Left lung (tissue), 10 donors: ENCODE data around the gene SCYL2. TPM values are rescaled to one million over a fixed set of nuclear protein-coding genes. Genes with fewer than 3 reads are reported as not detected.

Experiments
- ATAC-seq: fragments of 200-7000 bp; cut with Tn5 transposase; one replicate; pipeline ENCODE4 v1.9.1; 2020; ENCODE audit warnings: moderate library complexity
- DNase-seq, 4 donors: peaks; one replicate each; pipeline ENCODE4 v3.0.0-alpha.2; 2013 to 2020
- H3K27ac ChIP-seq, 2 donors: fragments of 200-600 bp; sonication (generic) in 1 of 2; one replicate each; pipeline versions ENCODE4 v1.5.0 to v1.8.0; 2020 to 2021
- H3K27me3 ChIP-seq, 2 donors: fragments of 200-600 bp; sonication (generic) in 1 of 2; one replicate each; pipeline versions ENCODE4 v1.5.0 to v1.8.0; 2020 to 2021
- H3K36me3 ChIP-seq, 2 donors: fragments of 200-600 bp; sonication (generic) in 1 of 2; one replicate each; pipeline versions ENCODE4 v1.5.0 to v1.8.0; 2020 to 2021
- H3K4me1 ChIP-seq, 2 donors: fragments of 200-600 bp; one replicate each; pipeline ENCODE4 v1.8.0; 2021
- H3K4me3 ChIP-seq, 2 donors: fragments of 200-600 bp; sonication (generic) in 1 of 2; one replicate each; pipeline versions ENCODE4 v1.5.0 to v1.8.0; 2020 to 2021; ENCODE audit warnings: mild to moderate bottlenecking in 1 of 2
- H3K9me3 ChIP-seq, 2 donors: fragments of 200-600 bp; sonication (generic) in 1 of 2; one replicate each; pipeline versions ENCODE4 v1.5.0 to v1.8.0; 2020 to 2021
- intact Hi-C, 2 donors: fragments of 100-400 bp; cut with DNase I; formaldehyde crosslinking; loops; one replicate each; pipeline versions ENCODE4 v1.11.2 to v1.14.2; 2022
- polyA plus RNA-seq, 6 donors: library from polyadenylated mRNA; unstranded; fragments of 120-200 nt; gene quantifications; one replicate each; pipeline ENCODE4 v1.2.1, GENCODE V29; 2013; ENCODE audit not compliant: insufficient read length in 6 of 6
- total RNA-seq, 2 donors: library from RNA; stranded (reverse); fragmentation: NEBNext Ultra II Directional; extraction: Animal tissue kit (Norgen Biotek cat#: 25700); gene quantifications; one replicate each; pipeline ENCODE4 v1.2.1, GENCODE V29; 2021
- TF ChIP-seq, protein P1 (sequence below), 2 donors: fragments of 200-600 bp; sonication (generic) in 1 of 2; IDR thresholded peaks; one replicate each; pipeline versions ENCODE4 v1.5.0 to v1.8.0; 2021; ENCODE audit warnings: antibody characterized with exemption in 2 of 2
- donor health status: DM: no; HTN: yes; CAD: no.
- donor health status: DM: no; HTN: no; CAD: no.

Gene SCYL2
- total and polyA plus RNA-seq, 8 donors = 48.9 to 69.9 (median 60.8) TPM

DNA sequence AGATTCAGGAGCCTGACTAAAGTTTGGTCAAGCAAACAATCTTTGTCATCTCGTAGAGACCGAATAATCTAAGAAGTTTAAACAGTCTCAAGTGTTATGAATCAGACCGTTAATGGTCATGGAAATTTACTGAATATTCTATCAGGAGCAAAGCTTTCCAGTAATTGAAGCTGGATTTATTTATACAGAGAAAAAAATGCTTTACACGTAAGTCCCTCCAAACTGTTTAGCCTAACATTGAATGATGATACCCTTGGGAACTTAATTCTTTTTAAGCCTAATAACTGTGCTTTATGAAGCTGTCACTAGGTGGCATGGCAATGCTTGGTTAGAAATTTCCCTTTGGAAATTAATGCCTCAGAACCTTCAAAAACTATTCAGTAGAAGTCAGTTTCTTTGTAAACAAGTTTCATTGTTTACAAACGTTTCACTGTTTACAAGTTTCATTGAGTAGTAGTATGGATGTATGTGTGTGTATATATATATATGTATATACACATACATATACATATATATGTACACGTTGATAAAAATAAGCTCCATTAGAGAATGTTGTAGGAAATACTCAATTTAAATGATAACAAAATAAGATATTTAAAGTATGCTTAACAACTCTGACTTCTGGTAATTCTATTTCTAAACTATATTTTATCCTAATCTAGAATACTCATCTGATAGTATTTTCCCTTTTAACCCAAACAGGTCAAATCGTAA, 32.2 kb upstream of the SCYL2 start:
- peak; percentile 84 for ATAC-seq
- intact Hi-C loops = loop anchor here in 1 of 2 donors (10.0 kb wide), 1 partner anchor 320 kb away; no protein-coding TSS in a partner anchor

DNA sequence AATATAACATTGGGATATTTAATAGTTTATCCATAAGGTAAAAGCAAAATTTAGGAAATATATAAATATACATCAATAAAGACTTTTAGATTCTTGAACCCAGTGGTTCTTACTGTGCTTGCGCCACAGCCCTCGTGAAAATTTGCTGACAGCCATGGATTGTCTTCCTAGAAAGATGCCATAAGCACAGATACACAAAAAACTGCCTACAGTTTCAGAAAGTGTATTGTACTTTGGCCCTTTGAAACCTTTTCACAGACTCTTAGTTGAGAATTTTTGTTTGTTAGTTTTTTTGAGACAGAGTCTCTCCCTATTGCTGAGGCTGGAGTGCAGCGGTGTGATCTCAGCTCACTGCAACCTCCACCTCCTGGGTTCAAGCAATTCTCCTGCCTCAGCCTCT, 28.2 kb upstream of the SCYL2 start:
- DNase-seq = no peak
- Histone ChIP-seq H3K4me3 (no peak overlapping the region), H3K36me3 (no peaks in the 10 kb centered on the region), H3K4me1 (no peaks in the 10 kb centered on the region), H3K27me3 (no peaks in the 10 kb centered on the region), H3K27ac (no peak overlapping the region), H3K9me3 (no peaks in the 10 kb centered on the region)
- intact Hi-C loops = loop anchor here in 1 of 2 donors (10.0 kb wide), 1 partner anchor 316 kb away; no protein-coding TSS in a partner anchor
- no peak for ATAC-seq
- TF ChIP-seq, protein P1, sequence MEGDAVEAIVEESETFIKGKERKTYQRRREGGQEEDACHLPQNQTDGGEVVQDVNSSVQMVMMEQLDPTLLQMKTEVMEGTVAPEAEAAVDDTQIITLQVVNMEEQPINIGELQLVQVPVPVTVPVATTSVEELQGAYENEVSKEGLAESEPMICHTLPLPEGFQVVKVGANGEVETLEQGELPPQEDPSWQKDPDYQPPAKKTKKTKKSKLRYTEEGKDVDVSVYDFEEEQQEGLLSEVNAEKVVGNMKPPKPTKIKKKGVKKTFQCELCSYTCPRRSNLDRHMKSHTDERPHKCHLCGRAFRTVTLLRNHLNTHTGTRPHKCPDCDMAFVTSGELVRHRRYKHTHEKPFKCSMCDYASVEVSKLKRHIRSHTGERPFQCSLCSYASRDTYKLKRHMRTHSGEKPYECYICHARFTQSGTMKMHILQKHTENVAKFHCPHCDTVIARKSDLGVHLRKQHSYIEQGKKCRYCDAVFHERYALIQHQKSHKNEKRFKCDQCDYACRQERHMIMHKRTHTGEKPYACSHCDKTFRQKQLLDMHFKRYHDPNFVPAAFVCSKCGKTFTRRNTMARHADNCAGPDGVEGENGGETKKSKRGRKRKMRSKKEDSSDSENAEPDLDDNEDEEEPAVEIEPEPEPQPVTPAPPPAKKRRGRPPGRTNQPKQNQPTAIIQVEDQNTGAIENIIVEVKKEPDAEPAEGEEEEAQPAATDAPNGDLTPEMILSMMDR (IDR thresholded peaks at IDR 0.05) = no peak

More for the DNA sequence above, 32.2 kb upstream of the SCYL2 start:
- Histone ChIP-seq H3K4me1 (no peaks in the 10 kb centered on the region), H3K27me3 (no peaks in the 10 kb centered on the region), H3K36me3 (no peaks in the 10 kb centered on the region), H3K4me3 (no peak overlapping the region), H3K9me3 (no peaks in the 10 kb centered on the region), H3K27ac (no peak overlapping the region)
- peak in 2 of 4 donors; percentile 22 to 49 for DNase-seq
- TF ChIP-seq, protein P1 (IDR thresholded peaks at IDR 0.05) = peak; percentile 53 to 69

GRCh38 chr12:100239589-100239988, 27.4 kb upstream of the SCYL2 start:
- Histone ChIP-seq H3K27me3 (no peaks in the 10 kb centered on the region), H3K9me3 (no peaks in the 10 kb centered on the region), H3K4me1 (no peaks in the 10 kb centered on the region), H3K36me3 (no peaks in the 10 kb centered on the region), H3K27ac (no peak overlapping the region), H3K4me3 (no peak overlapping the region)
- ATAC-seq (no peak), DNase-seq (no peak)
- TF ChIP-seq, protein P1 (IDR thresholded peaks at IDR 0.05) = no peak
- intact Hi-C loops = loop anchor here in 1 of 2 donors (10.0 kb wide), 1 partner anchor 315 kb away; no protein-coding TSS in a partner anchor

GRCh38 chr12:100243137-100243536, 23.8 kb upstream of the SCYL2 start:
- no peaks in the 10 kb centered on the region for H3K9me3 ChIP-seq
- H3K27ac ChIP-seq = no peak overlapping the region
- no peaks in the 10 kb centered on the region for H3K27me3 ChIP-seq
- TF ChIP-seq, protein P1 (IDR thresholded peaks at IDR 0.05) = no peak
- ATAC-seq (no peak), DNase-seq (no peak)
- no peak overlapping the region for H3K4me3 ChIP-seq
- intact Hi-C loops = no loop called here
- H3K4me1 ChIP-seq = no peaks in the 10 kb centered on the region
- H3K36me3 ChIP-seq = no peaks in the 10 kb centered on the region

DNA sequence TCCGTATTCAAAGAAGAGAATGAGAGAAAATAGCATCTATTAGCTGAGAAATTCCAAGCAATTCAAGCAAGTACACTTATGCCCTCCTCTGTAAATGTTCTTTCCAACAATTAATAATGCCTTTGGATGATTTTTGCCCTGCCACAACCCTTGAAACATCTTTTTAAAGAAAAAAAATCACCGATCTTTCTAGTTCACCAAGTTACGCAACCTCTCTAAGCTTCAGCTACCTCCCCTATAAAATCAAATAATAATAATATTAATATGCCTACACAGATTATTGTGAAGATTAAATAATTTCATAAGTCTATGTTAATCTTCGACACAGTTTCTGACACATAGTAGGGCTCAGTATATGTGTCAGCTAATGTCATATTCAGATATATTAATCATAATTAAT, 19.2 kb upstream of the SCYL2 start:
- TF ChIP-seq, protein P1 (IDR thresholded peaks at IDR 0.05) = no peak

More for the DNA sequence above, 19.2 kb upstream of the SCYL2 start:
- no peaks in the 10 kb centered on the region for H3K36me3 ChIP-seq
- no peak overlapping the region for H3K27ac ChIP-seq
- DNase-seq = no peak
- no peaks in the 10 kb centered on the region for H3K27me3 ChIP-seq
- intact Hi-C loops = no loop called here
- no peak for ATAC-seq
- H3K9me3 ChIP-seq = no peaks in the 10 kb centered on the region
- H3K4me1 ChIP-seq = peaks cover 0 to 5% of the 10 kb centered on the region in 2 donors
- no peak overlapping the region for H3K4me3 ChIP-seq
